ENCODE results near the gene ME3. TPM values are rescaled to one million over a fixed set of nuclear protein-coding genes. Genes with fewer than 3 reads are reported as not detected.
"Not testable (repeated sequence)": the region's sequence is repeated elsewhere in the genome, so short reads cannot be mapped to it uniquely, and the experiment has no call there.

ME3 gene
- total RNA-seq, 1 experiment from 2014 or later, result 33.8 TPM

- no peak for DNase-seq (ENCODE audit: low read depth)
These were observed 8.7 kb downstream of the ME3 start for GRCh38 chr11:86663761-86664160.

GRCh38 chr11:86663291-86663690, 9.1 kb downstream of the ME3 start:
- DNase-seq (ENCODE audit: low read depth), result no peak

DNA sequence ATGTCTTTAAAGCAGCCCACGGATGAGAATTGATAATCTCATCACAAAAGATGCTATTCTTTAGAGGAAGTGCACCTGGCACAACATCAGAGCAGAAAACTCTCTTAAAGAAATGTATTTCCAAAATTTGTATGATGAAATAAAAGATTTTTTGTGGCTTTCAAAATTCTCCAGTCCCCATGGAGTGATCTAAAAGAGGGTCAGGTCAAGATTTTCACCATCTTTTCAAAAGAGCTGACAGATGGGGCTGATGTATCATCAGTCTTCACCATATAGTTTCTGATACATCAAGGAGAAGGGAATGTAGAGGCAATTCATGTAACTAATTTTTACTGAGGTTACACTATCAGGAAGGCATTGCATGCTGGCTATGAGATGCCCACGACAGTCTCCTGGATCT, 11.7 kb downstream of the ME3 start:
- no peak for DNase-seq (ENCODE audit: low read depth)

- peak; percentile 55 for DNase-seq (ENCODE audit: low read depth)
These were observed 12.3 kb downstream of the ME3 start for GRCh38 chr11:86660088-86660487.

- DNase-seq (ENCODE audit: low read depth), result no peak
These were observed 13.9 kb downstream of the ME3 start for GRCh38 chr11:86658534-86658933.

DNA sequence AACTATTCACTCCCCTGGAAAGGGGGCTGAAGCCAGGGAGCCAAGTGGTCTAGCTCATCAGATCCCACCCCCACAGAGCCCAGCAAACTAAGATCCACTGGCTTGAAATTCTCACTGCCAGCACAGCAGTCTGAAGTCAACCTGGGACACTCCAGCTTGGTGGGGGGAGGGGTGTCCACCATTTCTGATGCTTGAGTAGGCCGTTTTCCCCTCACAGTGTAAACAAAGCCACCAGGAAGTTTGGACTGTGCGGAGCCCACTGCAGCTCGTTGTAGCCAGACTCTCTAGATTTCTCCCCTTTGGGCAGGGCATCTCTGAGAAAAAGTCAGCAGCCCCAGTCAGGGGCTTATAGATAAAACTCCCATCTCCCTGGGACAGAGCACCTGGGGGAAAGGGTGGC, 27.2 kb downstream of the ME3 start:
- DNase-seq (ENCODE audit: low read depth), result not testable (repeated sequence)

DNA sequence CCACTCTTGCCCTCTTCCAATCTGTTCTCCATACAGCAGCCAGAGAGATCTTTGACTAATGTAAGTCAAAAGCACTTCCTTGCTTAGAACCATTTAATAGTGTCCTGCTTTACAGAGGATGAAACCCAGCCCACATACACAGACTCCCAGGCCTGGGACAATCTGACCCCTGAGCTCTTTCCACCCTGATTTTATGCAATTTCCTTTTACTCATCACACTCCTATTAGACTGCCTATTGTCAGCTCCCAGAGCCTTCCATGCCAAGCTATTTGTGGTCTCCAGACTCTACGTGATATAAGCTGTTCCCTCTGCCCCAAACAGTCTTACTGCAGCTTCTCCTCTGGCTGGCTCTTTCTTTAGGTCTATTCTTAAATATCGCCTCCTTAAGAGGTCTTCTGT, 28.1 kb downstream of the ME3 start:
- no peak for DNase-seq (ENCODE audit: low read depth)

GRCh38 chr11:86641537-86642261, 30.7 kb downstream of the ME3 start:
- DNase-seq (ENCODE audit: low read depth), result no peak

- peak; percentile 32 for DNase-seq (ENCODE audit: low read depth)
These were observed 33.3 kb downstream of the ME3 start for GRCh38 chr11:86639137-86639536.

- DNase-seq (ENCODE audit: low read depth), result peak; percentile 16
These were observed 33.7 kb downstream of the ME3 start for GRCh38 chr11:86638673-86639072.

DNA sequence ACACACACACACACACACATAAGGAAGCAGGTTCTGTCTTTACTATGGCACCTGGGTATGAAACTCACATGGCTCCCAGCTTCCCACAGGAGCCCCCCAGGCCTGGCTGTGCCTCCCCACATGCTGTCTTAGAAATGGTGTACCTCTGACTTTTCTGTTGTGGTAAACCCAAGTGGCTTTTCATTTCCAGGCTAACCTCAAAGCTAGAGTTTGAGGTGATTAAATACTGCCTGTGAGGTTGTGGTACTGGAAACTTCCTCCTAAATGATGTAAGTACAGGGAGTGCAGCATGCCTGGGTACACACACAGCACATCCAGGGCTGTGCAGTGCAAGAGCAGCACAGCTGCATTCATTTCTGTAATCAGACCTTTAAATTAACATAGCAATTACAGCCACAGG, 34.4 kb downstream of the ME3 start:
- peak; percentile 70 for DNase-seq (ENCODE audit: low read depth)

DNA sequence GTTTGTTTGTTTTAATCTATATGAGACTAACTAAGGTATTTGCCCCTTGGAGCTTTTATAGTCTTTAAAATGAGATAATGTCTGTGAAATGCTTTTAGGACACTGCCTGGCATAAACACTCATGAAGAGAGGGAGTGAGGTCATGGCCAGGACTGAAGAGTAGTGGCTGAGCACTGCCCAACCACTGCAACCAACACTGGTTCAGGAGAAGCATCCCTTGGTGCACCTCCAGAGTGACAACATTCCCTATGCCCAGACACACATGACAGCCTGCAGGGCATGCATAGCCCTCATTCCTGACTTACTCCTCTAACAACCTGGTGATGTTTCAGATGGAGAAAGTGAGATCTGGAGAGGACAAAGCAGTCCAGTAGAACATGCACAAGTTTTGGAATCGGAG, 36.1 kb downstream of the ME3 start:
- DNase-seq (ENCODE audit: low read depth), result peak; percentile 44

- DNase-seq (ENCODE audit: low read depth), result peak; percentile 99
These were observed 39.7 kb downstream of the ME3 start for GRCh38 chr11:86632499-86633269.

GRCh38 chr11:86630229-86630981, 42.0 kb downstream of the ME3 start:
- no peak for DNase-seq (ENCODE audit: low read depth)

DNA sequence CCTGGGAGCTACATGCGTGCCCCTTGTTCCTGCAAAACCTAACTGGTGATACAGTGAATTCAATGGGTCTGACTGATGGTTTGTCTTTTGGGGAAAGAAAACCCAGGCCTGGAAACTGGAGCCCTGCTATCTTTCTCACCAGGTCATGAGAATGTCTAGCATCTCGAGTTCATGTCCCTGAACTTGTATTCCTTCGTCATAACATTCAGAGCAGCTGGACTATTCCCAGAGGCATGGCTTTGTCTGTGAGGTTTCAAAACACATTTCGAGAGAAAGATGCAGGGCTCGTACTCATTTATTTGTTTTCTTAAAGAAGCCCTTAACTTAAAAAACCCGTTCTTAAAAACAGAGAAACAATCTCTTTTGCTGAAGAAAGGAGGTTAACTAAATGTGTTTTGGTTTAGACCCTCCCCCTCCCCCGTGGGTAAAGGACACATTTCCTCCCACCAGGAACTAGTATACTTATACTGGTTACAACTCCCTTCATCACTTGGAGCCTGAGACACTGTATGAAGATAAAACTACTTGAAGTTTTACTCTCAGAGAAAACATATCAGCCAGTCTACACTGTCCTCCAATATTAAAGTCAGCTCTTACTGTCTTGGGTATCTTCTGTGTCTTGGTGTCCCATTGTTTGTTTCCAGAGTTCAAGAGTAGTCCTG, 43.2 kb downstream of the ME3 start:
- no peak for DNase-seq (ENCODE audit: low read depth)

- no peak for DNase-seq (ENCODE audit: low read depth)
These were observed 44.5 kb downstream of the ME3 start for GRCh38 chr11:86627776-86628455.

- DNase-seq (ENCODE audit: low read depth), result no peak
These were observed 46.4 kb downstream of the ME3 start for GRCh38 chr11:86625981-86626380.

DNA sequence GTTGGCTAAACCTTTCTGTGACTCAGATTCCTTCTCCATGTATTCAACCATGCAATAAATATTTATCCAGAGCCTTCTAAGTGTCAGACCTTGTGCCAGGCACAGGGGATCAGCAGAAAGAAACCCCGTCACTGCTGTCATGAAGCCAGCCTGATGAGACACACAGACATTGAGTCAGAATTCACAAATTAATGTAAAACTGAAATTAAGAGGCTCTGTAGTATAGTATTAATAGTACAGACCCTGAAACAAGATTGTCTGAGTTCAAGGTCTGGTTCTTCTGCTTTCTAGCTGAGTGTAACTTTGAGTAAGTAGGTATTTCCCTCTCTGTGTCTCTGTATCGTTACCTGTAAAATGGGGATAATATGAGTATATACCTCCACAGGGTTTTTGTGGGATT, 46.9 kb downstream of the ME3 start:
- no peak for DNase-seq (ENCODE audit: low read depth)

DNA sequence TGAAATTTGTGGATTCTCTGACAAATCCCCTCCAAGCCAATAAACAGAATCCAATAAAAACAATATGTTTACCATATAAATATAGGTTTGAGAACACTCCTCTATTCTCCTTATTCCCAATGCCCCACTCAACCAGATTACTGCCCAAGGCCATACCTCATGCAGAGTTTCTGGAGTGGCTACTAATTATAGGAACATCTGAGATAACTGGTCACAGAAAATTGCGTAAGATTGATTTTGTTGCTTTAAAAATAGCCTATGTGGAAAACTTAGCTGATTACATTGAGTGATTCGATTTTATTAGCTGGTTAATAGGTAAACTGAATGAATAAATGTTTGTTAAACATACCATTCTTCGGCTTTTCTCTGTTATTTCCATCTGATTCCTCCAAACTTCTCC, 48.0 kb downstream of the ME3 start:
- no peak for DNase-seq (ENCODE audit: low read depth)

GRCh38 chr11:86623736-86624135, 48.7 kb downstream of the ME3 start:
- no peak for DNase-seq (ENCODE audit: low read depth)

DNA sequence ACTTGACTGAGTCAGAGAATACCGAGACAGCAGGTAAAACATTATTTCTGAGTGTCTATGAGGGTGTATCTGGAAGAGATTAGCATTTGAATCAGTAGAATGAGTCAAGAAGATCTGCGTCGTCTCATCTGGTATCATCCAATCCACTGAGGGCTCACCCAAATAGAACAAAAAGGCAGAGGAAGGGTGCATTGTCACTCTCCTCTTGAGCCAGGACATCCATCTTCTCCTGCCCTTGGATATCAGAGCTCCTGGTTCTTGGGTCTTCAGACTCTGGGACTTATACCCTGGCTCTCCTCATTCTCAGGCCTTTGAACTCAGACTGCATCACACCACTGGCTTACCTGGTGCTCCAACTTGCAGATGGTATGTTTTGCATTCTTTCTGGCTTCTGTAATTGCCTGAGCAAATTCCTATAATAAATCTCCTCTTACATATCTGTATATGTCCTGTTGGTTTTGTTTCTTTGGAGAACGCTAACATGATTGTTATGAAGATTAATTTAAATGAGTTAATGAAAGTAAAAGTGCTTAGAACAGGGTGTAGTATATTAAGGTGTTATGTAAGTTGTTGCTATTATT, 49.3 kb downstream of the ME3 start:
- DNase-seq (ENCODE audit: low read depth), result no peak
